ENCODE measurements around the gene KRTAP10-3.

KRTAP10-3 gene

DNA sequence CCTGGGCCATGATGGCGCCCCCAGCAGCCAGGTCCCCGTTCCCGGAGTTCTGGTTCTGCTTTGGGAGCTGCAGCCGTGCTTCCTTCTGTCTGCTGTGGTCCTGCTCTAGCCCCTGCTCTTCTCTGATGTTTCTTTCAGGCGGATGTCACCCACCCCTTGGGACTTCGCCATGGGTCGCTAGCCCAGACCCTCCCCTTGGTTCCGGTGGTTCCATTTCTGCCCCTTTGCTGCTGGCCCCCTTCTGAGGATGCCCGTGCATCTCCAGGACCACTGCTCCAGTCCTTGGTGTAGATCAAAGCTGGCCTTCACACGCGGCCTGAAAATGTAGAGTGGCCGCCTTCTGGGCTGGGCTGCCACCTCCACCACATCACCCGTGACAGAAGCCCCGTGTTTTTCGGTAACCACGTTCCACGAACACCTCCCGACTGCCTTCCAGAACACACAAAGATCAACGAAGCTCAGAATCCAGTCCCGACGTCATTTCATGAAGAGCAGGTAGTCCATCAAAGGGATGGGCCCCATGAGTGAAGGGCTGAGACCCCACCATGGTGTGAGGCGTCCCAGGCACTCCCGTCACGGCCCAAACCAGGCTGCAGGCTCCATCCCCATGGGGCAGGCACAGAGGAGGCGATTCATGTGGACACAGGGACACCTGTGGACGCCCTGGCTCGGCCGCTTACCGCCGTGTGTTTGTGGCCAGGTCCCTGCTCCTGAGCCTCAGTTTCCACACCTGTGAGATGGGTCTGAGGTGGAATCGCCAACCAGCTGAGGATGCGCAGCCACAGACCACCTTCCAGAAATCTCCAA, 43.0 kb downstream of the KRTAP10-3 start:
- no peak overlapping the region for H3K4me3 ChIP-seq (ENCODE audit: low read length)
- TF ChIP-seq, protein P1, sequence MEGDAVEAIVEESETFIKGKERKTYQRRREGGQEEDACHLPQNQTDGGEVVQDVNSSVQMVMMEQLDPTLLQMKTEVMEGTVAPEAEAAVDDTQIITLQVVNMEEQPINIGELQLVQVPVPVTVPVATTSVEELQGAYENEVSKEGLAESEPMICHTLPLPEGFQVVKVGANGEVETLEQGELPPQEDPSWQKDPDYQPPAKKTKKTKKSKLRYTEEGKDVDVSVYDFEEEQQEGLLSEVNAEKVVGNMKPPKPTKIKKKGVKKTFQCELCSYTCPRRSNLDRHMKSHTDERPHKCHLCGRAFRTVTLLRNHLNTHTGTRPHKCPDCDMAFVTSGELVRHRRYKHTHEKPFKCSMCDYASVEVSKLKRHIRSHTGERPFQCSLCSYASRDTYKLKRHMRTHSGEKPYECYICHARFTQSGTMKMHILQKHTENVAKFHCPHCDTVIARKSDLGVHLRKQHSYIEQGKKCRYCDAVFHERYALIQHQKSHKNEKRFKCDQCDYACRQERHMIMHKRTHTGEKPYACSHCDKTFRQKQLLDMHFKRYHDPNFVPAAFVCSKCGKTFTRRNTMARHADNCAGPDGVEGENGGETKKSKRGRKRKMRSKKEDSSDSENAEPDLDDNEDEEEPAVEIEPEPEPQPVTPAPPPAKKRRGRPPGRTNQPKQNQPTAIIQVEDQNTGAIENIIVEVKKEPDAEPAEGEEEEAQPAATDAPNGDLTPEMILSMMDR (conservative IDR thresholded peaks at IDR 0.05; ENCODE audit: low read depth, low read length), result no peak
- DNase-seq (ENCODE audit: low read depth), result no peak

DNA sequence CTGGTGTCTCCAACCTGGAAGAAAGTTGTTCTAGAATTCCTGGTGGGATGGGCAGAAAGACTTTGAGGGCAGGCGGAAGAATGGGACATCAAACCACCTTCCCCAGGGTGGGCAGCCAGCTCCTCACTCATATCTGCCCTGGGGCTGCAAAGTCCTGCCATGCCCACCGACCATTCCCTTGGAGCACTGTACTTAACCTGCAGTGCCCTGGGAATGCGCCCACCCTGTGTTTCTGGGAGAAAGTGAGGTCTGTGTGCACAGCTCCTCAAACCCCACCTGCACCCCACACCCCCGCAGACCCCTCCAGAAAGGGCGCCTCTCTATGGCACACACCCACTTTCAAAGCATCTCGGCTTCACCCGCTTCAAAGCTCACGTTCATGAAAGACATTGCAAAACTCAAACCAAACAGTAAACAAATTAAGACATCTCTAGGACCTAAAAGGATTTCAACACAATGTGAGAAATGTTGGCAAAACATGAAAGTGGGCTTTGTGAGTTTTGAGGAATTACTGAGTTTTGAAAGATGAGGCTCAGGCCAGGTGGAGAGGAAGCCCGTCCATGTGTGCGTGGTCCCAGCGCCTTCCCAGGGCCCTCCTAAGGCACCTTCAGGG, 43.7 kb downstream of the KRTAP10-3 start:
- TF ChIP-seq, protein P1 (conservative IDR thresholded peaks at IDR 0.05; ENCODE audit: low read depth, low read length), result no peak
- H3K4me3 ChIP-seq (ENCODE audit: low read length), result no peak overlapping the region
- DNase-seq (ENCODE audit: low read depth), result no peak

DNA sequence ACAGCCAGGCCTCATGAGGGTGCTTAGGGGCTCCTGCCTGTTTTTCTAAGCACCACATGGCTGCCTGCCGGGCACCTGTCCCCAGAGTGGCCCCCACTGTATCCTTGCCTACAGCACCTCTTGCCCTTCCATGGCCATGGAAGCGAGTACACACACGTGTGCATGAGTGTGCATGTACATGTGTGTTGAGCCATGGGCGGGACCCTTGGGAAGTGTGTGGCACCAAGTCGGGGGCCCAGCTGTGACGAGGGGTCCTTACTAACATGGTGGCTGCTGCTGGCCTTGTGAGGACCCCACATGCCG, 44.4 kb downstream of the KRTAP10-3 start:
- no peak overlapping the region for H3K4me3 ChIP-seq (ENCODE audit: low read length)
- TF ChIP-seq, protein P1 (conservative IDR thresholded peaks at IDR 0.05; ENCODE audit: low read depth, low read length), result no peak
- no peak for DNase-seq (ENCODE audit: low read depth)

DNA sequence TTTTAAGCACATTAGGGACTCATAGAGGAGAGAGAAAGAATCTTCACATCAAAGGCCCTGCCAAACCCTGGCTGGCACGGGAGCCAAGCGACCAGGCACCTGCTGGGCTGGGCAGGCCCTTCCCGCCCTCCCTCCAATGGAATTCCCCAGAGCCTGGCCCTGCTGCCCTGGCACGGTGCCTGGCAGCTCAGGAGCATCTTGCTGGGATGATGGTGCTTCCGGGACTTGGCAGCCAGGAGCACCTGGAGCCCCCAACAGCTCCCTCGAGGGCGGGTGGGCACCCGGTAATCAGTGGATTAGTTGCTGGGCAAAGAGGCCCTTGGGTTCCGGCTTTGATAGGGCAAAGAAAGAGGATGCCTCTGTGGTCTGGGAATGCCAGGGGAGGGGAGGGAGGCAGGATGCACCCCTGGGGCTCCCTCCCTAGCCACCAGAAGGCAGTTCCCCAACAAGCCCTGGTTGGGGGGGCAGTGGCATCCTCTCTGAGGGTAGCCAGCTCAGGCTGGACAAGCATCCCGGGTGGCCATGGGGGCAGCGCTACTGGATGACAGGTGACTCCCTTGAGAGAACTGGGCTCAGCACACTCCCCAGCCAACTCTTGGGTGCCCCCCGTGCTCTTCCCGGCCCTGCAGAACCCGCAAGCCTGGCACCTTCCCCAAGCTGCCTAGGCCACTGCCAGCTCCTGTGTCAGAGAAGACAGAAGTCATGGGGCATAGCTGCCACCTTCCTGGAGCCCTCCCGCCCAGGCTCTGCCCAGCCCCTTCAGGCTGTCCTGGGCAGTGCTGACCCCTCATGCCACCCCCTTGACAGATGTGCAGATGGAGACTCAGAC, 45.0 kb downstream of the KRTAP10-3 start:
- TF ChIP-seq, protein P1 (conservative IDR thresholded peaks at IDR 0.05; ENCODE audit: low read depth, low read length), result no peak
- DNase-seq (ENCODE audit: low read depth), result no peak
- no peak overlapping the region for H3K4me3 ChIP-seq (ENCODE audit: low read length)

DNA sequence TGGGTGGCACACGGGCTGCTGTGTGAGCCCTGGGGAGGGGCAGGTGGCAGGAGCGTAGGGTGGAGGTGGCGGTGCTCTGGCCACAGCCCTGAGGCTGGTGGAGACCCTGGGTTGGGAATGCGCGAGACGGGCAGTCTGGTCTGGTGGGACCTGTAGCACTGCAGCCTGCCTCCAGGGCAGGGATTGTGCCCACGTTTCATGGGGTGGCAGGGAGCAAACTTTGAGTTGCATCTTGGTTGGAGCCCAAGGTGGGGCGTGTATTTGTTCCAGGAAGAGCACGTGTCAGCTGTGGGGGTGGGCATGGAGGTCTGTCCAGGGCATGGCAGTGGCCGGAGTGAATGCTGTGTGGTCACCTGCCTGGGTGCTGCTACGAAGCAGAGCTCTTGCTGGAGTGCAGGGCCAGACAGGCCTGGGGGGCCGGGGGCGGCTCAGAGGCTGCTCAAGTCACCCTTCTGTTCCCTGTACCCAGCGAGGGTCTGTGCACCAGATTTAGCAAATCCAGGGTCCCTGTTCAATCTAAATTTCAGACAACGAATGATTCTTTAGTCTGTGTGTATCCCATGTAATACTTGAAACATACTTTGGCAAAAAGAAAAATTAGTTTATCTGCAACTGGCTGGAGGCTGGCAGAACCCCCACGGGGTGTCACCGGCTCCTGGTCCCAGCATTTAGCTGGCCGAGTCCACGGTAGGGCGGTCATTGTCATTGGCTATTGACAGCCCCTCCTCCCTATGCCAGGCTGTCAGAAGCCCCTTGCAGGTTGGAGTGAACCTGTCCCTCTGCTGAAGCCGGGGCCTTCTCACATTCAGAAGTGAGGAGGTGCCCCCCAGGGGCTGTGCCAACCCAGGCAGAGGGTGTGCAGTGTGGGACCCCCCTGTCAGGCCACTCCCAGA, 45.9 kb downstream of the KRTAP10-3 start:
- no peak overlapping the region for H3K4me3 ChIP-seq (ENCODE audit: low read length)
- TF ChIP-seq, protein P1 (conservative IDR thresholded peaks at IDR 0.05; ENCODE audit: low read depth, low read length), result no peak
- no peak for DNase-seq (ENCODE audit: low read depth)

DNA sequence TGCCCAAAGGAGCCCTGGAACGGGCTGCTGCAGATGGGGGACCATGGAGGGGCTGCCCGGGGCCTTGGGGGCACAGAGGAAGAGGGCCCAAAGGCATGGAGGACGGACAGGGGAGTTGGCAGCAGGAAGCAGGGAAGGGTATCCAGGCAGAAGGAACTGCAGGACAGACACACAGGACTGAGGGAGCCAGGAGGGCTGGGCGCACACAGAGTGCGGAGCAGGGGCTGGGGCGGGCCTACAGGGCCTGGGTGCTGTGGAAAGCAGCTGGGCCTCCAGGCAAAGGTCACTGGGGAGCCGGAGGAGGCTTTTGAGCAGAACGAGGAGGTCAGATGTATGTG, 46.7 kb downstream of the KRTAP10-3 start:
- H3K4me3 ChIP-seq (ENCODE audit: low read length), result no peak overlapping the region
- no peak for DNase-seq (ENCODE audit: low read depth)
- TF ChIP-seq, protein P1 (conservative IDR thresholded peaks at IDR 0.05; ENCODE audit: low read depth, low read length), result no peak

All from retinal pigment epithelial cell (primary cell).